ENCODE measurements around the gene TATDN3.

DNA sequence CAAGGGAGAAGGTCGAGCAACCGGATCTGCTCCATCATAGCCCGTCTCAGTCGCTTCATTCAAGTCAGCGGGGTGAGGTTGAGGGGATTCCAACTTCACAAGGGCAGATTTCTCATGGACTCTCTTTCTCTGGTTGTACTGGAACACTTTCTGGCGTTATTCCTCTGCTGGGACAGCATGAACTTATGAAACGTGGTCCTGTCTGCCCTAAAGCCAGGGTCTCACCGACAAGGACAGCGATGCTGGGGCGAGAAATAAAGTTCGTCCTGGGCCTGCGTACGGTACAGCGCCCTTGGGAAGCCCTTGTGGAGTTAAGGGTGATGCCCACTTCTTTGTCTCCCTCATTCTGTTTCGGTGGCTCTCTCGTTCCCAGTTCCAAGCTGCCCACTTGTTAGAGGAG is 65.1 kb downstream of the TATDN3 start:
- TF ChIP-seq, protein P1, sequence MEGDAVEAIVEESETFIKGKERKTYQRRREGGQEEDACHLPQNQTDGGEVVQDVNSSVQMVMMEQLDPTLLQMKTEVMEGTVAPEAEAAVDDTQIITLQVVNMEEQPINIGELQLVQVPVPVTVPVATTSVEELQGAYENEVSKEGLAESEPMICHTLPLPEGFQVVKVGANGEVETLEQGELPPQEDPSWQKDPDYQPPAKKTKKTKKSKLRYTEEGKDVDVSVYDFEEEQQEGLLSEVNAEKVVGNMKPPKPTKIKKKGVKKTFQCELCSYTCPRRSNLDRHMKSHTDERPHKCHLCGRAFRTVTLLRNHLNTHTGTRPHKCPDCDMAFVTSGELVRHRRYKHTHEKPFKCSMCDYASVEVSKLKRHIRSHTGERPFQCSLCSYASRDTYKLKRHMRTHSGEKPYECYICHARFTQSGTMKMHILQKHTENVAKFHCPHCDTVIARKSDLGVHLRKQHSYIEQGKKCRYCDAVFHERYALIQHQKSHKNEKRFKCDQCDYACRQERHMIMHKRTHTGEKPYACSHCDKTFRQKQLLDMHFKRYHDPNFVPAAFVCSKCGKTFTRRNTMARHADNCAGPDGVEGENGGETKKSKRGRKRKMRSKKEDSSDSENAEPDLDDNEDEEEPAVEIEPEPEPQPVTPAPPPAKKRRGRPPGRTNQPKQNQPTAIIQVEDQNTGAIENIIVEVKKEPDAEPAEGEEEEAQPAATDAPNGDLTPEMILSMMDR (IDR thresholded peaks at IDR 0.05; ENCODE audit: poor library complexity, severe bottlenecking) = no peak
- TF ChIP-seq POLR2AphosphoS5 (IDR thresholded peaks at IDR 0.05) = no peak

All from neural cell (in vitro differentiated cells).